Urinary bladder (tissue), 4 donors: ENCODE results near the gene SPANXN5. TPM values are rescaled to one million over a fixed set of nuclear protein-coding genes. Genes with fewer than 3 reads are reported as not detected.
"Not testable (repeated sequence)": the region's sequence is repeated elsewhere in the genome, so short reads cannot be mapped to it uniquely, and the experiment has no call there.

ENCODE experiments used
- DNase-seq: peaks from one replicate; pipeline ENCODE4 v3.0.0-alpha.2; 2015; ENCODE audit errors: extremely low spot score
- H3K27ac ChIP-seq: one replicate; pipeline ENCODE4 v1.5.1; 2013; ENCODE audit warnings: low read depth, mild to moderate bottlenecking, moderate library complexity
- H3K36me3 ChIP-seq: one replicate; pipeline ENCODE4 v1.6.1; 2013; ENCODE audit warnings: mild to moderate bottlenecking, moderate library complexity; ENCODE audit not compliant: insufficient read depth
- H3K4me1 ChIP-seq: one replicate; pipeline ENCODE4 v1.6.1; 2013; ENCODE audit warnings: mild to moderate bottlenecking, moderate library complexity; ENCODE audit not compliant: insufficient read depth
- H3K4me3 ChIP-seq: one replicate; pipeline ENCODE4 v1.5.1; 2013; ENCODE audit warnings: low read depth, low read length
- WGBS: extraction: QIAGEN DNeasy Blood & Tissue Kit; methylation state at CpG from one replicate; pipeline ENCODE4 v1.1.7; 2013; 5-methylcytosine and 5-hydroxymethylcytosine counted together
- polyA plus RNA-seq: library from polyadenylated mRNA; stranded (reverse); fragments of 200-250 nt; gene quantifications from one replicate; pipeline ENCODE4 v1.2.3, GENCODE V29; 2013
- total RNA-seq: library from RNA; depleted of rRNA; stranded (reverse); fragments of >200 nt; gene quantifications from one replicate; pipeline ENCODE4 v1.2.3, GENCODE V29; 2014
- donor health status: healthy with polysubstance abuse.
- donor health status: healthy.

The SPANXN5 gene
- total RNA-seq (not detected), polyA plus RNA-seq (not detected)

DNA sequence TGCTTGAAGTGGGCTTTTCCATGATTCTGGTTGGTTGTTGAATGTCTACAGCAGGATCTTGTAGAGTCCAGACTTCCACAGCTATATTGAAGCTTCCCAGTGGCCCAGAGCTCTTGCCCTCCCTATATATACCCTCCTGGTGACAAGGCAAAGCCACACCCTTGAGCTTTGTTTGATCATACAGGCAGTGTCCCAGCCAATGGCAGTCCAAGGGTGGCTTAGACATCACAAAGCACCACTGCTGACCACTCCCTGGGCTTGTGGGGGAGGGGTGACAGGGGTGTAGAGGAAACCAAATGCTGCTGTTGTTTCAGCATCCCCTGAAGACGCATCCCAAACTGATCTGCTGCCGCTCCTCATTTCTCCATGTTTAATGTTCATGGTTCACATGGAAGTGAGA is at the start of gene SPANXN5:
SPANXN5 (minus strand) TSS at position 101 of the 400 bp plus-strand sequence; CDS start at position 22, 79 bp downstream.
- H3K4me1 ChIP-seq, H3K4me3 ChIP-seq, DNase-seq, H3K36me3 ChIP-seq, H3K27ac ChIP-seq: not testable (repeated sequence)
- 91% methylated on average over 2 of the region's 2 CpGs for WGBS

DNA sequence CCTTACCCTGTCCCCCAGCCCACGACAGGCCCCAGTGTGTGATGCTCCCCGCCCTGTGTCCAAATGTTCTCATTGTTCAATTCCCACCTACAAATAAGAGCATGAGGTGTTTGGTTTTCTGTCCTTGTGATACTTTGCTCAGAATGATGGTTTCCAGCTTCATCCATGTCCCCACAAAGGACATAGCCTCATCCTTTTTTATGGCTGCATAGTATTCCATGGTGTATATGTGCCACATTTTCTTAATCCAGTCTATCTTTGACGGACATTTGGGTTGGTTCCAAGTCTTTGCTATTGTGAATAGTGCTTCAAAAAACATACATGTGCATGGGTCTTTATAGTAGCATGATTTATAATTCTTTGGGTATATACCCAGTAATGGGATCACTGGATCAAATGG is 46.4 kb upstream of the SPANXN5 start:
- not testable (repeated sequence) for H3K4me1 ChIP-seq, H3K4me3 ChIP-seq, H3K27ac ChIP-seq, DNase-seq, H3K36me3 ChIP-seq
- 85% methylated on average over 3 of the region's 3 CpGs for WGBS

- no peak overlapping the region for H3K4me3 ChIP-seq
- WGBS: 27% methylated on average over 2 of the region's 2 CpGs
- no peaks in the 10 kb centered on the region for H3K4me1 ChIP-seq
These were observed 41.9 kb upstream of the SPANXN5 start for GRCh38 chrX:52839137-52839536.

DNA sequence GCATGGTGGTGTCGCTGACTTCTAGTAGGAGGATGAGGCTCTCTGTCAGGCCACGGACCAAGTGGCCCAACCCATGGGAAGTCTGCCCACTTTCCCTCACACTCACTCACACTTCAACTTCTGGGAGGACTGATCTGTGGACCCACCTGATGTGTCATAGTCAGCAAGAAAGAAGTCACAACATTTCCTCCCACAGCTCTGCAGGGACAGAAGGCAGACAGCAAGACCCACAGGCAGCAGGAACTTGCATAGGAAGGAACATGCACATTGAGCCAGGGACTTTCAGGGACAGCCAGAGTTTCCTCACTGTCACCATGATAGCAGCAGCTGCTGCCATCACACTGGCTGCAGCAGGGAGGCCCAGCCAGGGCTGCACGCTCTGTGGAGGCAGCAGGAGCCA is 33.3 kb upstream of the SPANXN5 start:
- H3K27ac ChIP-seq: no peak overlapping the region
- 63% methylated on average over 3 of the region's 3 CpGs for WGBS

More at GRCh38 chrX:52839137-52839536, 41.9 kb upstream of the SPANXN5 start:
- Histone ChIP-seq H3K36me3 (no peaks in the 10 kb centered on the region), H3K27ac (no peak overlapping the region)
- DNase-seq: no peak

DNA sequence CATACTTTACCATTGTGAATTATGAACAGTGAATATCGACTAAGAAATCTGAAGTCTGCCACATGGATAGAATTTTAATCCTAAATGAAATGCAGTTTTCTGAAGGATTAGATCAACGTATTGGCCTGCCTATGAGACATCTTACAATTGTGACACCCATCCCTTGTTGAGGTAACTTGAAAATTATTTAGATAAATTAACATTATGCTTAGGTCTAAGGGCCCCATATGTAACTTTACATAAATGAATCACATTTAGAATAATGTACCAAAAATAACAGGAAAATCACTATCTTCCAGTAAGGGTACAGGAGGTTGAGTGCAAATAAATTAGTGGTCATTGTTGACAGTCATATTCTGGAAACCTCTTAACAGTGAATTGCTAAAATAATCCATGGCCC is 27.4 kb upstream of the SPANXN5 start:
- 57% methylated on average over 2 of the region's 2 CpGs for WGBS
- no peak for DNase-seq
- H3K4me3 ChIP-seq: no peak overlapping the region
- H3K36me3 ChIP-seq: no peaks in the 10 kb centered on the region
- no peak overlapping the region for H3K27ac ChIP-seq
- H3K4me1 ChIP-seq: no peaks in the 10 kb centered on the region

More for the DNA sequence above, 33.3 kb upstream of the SPANXN5 start:
- no peaks in the 10 kb centered on the region for H3K4me1 ChIP-seq
- no peak overlapping the region for H3K4me3 ChIP-seq
- H3K36me3 ChIP-seq: no peaks in the 10 kb centered on the region
- no peak for DNase-seq

- 82% methylated on average over 11 of the region's 11 CpGs for WGBS
- no peak overlapping the region for H3K27ac ChIP-seq
These were observed 24.0 kb upstream of the SPANXN5 start for GRCh38 chrX:52821079-52821760.

GRCh38 chrX:52819788-52820187 is 22.6 kb upstream of the SPANXN5 start:
- H3K36me3 ChIP-seq: no peaks in the 10 kb centered on the region
- WGBS: 81% methylated on average over 4 of the region's 4 CpGs
- no peak overlapping the region for H3K27ac ChIP-seq
- H3K4me3 ChIP-seq: no peak overlapping the region
- no peaks in the 10 kb centered on the region for H3K4me1 ChIP-seq
- no peak for DNase-seq

More at GRCh38 chrX:52821079-52821760, 24.0 kb upstream of the SPANXN5 start:
- H3K4me3 ChIP-seq: no peak overlapping the region
- no peaks in the 10 kb centered on the region for H3K4me1 ChIP-seq
- no peak for DNase-seq
- H3K36me3 ChIP-seq: no peaks in the 10 kb centered on the region

DNA sequence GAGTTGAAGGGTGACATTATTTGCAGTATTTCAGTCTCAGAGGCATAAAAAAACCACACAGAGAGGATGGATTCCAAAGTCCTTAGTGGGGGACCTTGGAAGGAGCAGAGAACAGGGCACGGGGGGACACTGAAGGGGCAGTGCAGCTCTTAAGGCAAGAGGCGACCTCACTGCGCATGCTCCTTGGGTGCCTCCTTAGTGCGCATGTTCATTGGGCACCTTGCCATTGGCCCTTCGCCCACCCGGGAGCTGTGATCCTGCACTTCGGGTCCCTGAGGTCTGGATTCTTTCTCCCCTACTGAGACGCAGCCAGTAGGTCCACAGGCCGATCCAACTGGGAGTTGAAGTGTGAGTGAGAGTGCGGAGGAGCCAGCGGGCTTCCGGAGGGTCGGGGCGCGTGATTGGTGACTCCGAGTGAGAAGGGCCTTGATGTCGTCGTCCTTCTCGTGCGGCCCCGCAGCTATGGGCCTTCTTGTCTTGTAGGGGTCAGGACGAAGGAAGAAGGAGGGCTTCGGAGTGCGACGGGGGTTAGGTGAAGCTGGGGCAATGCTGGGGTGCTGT is 13.9 kb upstream of the SPANXN5 start, which contains the start of gene XAGE5:
XAGE5 (plus strand) TSS at position 223 of the 561 bp plus-strand sequence. CDS start 1,280 bp downstream, outside the sequence.
- no peak for DNase-seq
- WGBS: 92% methylated on average over 25 of the region's 25 CpGs
- no peak within 1 kb of the TSS for H3K4me3 ChIP-seq
- H3K4me1 ChIP-seq: no peaks in the 10 kb centered on the region
- H3K27ac ChIP-seq: no peak within 1 kb of the TSS
- no peaks in the 10 kb centered on the region for H3K36me3 ChIP-seq

- H3K4me3 ChIP-seq, DNase-seq, H3K27ac ChIP-seq, H3K4me1 ChIP-seq, H3K36me3 ChIP-seq: not testable (repeated sequence)
- WGBS: 81% methylated on average over 2 of the region's 2 CpGs
These were observed 7.6 kb upstream of the SPANXN5 start for GRCh38 chrX:52804876-52805275.

- not testable (repeated sequence) for DNase-seq
These were observed 23.7 kb downstream of the SPANXN5 start for GRCh38 chrX:52773504-52773903.

DNA sequence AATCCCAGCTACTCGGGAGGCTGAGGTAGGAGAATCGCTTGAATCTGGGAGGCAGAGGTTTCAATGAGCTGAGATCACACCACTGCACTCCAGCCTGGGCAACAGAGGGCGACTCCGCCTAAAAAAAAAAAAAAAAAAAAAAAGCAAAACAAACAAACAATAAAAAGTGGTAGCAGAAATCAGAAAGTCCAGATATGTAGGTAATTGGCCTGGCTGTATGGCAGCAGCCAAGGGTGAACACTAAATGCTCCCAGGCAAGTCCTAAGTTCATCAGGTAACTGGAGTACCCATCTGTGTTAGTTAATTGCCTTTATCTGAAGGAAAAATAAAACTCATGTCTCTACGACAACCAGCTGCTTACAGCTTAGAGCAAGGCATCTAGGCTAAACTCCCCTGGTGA is 31.2 kb downstream of the SPANXN5 start:
- H3K4me3 ChIP-seq, H3K36me3 ChIP-seq, DNase-seq, H3K4me1 ChIP-seq, H3K27ac ChIP-seq: not testable (repeated sequence)
- no CpG with 5 or more reads among the region's 5 CpGs for WGBS

More at GRCh38 chrX:52773504-52773903, 23.7 kb downstream of the SPANXN5 start:
- WGBS: 85% methylated on average over 8 of the region's 11 CpGs
- H3K36me3 ChIP-seq, H3K27ac ChIP-seq, H3K4me3 ChIP-seq, H3K4me1 ChIP-seq: not testable (repeated sequence)

GRCh38 chrX:52750952-52751351 is 46.3 kb downstream of the SPANXN5 start, which contains the start of gene SSX2B:
SSX2B (plus strand) TSS chrX:52751252; CDS start chrX:52752681, 1,429 bp downstream.
- DNase-seq, H3K27ac ChIP-seq, H3K4me1 ChIP-seq, H3K36me3 ChIP-seq, H3K4me3 ChIP-seq: not testable (repeated sequence)
- WGBS: no CpG with 5 or more reads among the region's 13 CpGs
